Measurements from ENCODE around the gene IFNL4.
"Not testable (repeated sequence)": the region's sequence is repeated elsewhere in the genome, so short reads cannot be mapped to it uniquely, and the experiment has no call there.

The IFNL4 gene

DNA sequence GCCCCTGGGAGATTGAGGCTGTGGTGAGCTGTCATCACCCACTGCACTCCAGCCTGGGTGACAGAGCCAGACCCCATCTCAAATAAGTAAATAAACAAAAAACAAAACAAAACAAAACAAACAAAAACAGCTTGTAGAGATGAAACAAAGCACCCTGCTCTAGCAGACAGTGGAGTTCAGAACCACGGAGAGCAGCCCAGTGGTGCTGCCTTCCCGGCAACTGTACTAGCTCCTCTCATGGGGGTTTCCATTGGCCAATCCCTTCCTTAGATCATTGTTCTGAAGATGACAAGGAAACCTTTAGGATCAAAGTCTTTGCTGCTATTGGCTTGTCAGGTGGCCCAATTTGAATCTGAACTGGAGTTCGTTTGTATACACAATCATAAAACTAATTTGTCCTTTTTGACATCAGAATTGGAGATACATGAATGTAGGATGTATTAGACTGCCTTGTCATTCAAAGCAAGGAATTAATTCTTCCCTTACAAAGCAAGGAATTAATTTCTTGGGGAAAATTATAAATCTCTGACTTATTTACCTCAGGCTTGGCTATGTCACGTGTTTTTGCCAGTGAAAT, 24.9 kb downstream of the IFNL4 start:
- no peak for DNase-seq (ENCODE audit: low read depth in 2 of 2)

DNA sequence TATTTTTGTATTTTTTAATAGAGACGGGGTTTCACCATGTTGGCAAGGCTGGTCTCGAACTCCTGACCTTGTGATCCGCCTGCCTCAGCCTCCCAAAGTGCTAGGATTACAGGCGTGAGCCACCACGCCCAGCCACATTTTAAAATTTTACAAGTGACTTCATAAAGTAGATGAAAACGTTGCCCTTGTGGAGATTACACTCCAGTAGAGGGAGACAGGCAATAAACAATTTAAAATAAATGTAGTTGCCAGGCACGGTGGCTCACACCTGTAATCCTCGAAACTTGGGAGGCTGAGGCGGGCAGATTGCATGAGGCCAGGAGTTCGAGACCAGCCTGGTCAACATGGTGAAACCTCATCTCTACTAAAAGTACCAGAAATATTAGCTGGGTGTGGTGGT, 29.5 kb downstream of the IFNL4 start:
- DNase-seq (ENCODE audit: low read depth in 2 of 2) = not testable (repeated sequence)

DNA sequence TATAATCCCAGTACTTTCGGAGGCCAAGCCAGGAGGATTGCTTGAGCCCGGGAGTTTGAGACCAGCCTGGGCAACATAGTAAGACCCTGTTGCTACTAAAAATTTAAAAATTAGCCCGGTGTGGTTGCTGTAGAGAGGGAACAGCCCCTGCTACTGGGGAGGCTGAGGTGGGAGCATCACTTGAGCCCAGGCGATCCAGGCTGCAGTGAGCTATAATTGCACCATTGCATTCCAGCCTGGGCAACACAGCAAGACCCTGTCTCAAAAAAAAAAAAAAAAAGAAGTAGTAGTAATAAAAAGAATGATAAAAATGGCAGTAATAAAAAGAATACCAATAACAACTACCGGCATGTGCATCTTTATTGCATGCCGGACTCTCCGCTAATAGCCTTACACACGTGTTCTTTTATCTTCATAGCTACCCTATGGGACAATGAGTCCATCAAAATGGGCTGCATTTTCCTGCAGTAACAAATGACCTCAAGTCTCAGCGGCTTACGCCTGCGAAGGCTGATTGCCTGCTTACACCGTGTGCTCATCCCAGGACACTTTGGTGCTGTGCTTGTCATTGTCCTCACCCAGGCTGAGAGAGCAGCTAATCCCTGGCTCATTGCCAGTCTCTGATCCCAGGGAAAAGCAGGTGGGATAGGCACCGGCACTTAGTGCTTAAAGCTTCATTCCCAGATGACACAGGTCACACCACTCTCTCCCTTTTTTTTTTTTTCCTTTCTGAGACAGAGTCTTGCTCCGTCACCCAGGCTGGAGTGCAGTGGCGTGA, 30.2 kb downstream of the IFNL4 start:
- no peak for DNase-seq (ENCODE audit: low read depth in 2 of 2)

DNA sequence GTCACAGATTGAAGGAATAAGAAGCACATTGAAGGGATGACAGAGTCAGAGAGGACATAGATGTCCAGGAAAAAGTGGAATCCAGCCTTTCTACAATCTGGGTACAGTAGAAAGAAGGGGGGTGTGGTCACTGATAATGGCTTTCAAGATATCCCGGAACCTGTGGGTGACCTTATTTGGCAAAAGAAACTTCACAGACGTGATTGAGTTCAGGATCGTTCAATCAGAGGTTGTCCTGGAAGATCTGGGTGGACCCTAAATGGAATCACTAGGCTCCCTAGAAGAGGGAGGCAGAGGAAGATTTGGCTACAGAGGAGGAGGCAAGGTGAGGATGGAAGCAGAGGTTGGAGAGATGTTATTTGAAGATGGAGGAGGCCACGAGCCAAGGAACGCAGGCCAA, 31.6 kb downstream of the IFNL4 start:
- no peak for DNase-seq (ENCODE audit: low read depth in 2 of 2)

DNA sequence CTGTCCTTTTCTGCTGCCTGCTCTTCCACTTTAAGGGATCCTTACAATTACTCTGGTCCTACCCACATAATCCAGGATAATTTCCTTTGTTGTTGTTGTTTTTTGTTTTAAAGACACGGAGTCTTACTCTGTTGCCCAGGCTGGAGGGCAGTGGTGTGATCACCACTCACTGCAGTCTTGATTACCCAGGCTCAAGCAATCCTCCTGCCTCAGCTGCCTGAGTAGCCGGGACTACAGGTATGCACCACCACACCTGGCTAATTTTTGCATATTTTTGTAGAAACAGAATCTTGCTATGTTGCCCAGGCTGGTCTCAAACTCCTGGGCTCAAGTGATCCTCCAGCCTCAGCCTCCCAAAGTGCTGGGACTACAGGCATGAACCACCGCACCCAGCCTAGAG, 33.3 kb downstream of the IFNL4 start:
- DNase-seq (ENCODE audit: low read depth in 2 of 2) = not testable (repeated sequence)

DNA sequence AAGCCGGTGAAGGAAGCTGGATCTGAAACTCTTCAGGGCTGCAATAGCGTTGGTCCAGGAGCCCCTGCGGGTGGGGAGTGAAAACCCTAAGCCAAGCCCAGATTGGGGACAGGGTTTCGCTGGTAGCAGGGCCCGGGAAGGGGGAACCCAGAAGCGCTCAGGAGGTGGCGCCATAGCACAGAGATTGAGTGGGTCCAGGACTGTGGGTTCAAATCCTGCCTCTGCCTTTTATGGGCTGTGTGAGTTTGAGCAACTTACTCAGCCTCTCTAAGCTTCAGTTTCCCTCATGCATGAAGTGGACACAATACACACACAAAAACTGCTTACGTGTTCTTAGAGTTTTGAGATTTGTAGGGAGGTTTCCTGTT, 36.3 kb downstream of the IFNL4 start:
- no peak for DNase-seq (ENCODE audit: low read depth in 2 of 2)

DNA sequence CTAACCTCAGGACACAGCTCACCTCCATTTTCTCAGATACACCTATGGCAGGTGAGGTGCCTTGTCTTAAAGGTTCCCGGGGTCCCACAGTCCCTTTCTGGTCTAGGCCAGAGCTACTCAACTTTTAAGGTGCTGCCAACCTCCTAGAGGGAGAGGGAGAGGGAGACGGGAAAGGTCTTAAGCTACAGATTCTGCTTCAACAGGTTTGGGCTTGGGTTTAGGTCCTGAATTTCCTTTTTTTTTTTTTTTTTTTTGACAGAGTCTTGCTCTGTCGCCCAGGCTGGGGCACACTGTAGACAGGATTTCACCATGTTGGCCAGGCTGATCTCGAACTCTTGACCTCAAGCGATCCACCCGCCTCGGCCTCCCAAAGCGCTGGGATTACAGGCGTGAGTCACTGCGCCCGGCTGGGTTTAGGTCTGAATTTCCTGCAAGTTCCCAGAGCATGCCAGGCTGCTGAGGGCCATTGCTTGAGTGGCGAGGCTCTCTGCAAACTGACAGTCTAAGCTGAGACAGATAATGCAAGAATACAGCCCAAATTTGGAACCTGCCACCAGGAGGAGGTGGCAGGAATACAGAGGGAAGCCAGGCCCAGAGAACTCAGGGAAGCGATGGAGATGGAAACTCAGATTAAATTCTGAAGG, 36.8 kb downstream of the IFNL4 start:
- DNase-seq (ENCODE audit: low read depth in 2 of 2) = no peak

DNA sequence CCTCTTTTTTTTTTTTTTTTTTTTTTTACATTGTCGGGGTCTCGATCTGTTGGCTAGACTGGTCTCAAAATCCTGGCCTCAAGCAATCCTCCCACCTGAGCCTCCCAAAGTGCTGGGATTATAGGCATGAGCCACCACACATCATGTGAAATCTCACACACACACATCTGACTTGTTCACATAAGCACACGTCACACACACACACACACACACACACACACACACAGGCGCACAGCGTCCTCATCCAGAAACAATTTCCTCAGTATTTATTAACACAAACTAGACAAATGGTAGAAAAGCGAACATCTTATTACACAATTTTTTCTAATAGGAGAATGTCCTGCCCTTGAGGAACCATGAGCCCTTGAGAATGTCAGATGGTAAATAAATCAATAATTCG, 39.5 kb downstream of the IFNL4 start:
- DNase-seq (ENCODE audit: low read depth in 2 of 2) = no peak

DNA sequence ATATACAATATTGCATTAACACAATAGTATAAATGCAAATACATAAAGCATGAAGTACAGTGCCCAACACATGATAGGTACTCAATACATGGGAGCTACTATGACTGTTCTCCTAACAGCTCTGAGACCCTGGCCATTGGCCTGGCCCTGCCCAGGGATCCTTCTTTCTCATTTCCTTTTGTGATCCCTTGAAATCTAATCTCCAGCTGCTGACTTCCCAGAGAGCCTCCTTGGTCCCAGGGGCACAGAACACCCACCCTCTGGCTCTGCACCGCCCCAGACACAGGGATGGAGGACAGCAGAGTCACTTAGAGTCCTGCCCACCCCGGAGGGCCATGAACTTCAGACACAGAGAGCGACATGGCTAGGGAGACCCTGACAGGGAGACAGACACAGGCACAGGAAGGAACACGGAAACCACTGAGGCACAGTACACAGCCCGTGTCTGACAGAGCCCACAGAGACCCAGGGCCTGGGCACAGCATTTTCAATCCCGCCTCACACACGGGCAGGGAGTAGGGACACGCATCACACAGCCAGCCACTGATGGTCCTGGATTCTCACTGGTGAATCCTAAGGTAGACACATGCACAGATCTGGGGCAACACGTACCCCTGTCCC, 40.4 kb downstream of the IFNL4 start:
- no peak for DNase-seq (ENCODE audit: low read depth in 2 of 2)

DNA sequence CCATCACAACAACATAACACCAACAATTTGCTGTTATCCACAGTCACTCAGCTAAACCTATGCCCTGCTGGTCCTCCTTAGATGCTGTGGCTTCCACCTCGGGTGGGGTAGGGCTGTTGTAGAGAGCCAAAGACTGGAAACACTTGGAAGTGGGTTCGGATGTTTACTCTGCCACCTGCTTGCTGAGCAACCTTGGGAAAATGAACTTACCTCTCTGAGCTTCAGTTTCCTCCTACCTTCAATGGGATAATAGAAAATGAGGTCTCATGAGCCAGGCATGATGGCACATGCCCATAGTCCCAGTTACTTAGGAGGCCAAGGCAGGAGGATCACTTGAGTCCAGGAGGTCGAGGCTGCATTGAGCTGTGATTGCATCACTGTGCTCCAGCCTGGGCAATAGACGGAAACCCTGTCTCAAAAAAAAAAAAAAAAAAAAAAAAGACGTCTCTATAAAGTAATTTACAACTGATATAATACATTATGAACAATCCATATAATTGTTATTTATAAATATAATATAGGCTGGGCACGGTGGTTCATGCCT, 41.3 kb downstream of the IFNL4 start:
- no peak for DNase-seq (ENCODE audit: low read depth in 2 of 2)

DNA sequence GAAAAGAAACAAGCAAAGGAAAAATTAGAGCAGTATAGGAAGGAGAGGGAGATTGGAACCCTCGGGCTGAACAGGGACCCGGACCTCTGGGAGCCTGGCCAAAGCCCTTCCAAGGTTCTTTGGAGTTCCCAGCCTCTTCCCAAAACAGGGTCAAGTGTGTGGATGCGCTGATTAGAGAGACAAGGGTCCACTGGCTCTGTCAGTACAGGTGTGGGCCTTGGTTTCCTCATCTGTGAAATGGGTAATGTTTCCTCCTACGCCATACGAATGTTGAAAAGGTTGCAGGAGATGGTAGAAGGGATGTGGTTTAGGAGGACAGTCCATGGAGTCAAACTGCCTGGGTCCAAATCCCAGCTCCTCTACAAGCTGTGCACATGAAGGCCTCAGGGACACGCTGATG, 42.5 kb downstream of the IFNL4 start:
- no peak for DNase-seq (ENCODE audit: low read depth in 2 of 2)

DNA sequence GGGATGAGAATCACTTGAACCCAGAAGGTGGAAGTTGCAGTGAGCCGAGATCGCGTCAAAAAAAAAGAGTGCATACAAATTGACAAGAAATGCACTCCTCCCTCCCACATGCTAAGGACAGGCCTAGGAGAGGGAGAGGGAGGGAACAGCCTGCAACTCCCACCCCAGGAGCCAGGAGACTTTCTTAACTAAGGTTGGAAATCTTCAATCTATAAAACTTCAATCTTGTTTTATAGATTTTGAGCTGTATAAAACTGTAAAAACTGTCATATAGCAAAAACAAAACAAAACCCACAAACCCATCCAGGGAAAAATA, 43.2 kb downstream of the IFNL4 start:
- DNase-seq (ENCODE audit: low read depth in 2 of 2) = no peak

DNA sequence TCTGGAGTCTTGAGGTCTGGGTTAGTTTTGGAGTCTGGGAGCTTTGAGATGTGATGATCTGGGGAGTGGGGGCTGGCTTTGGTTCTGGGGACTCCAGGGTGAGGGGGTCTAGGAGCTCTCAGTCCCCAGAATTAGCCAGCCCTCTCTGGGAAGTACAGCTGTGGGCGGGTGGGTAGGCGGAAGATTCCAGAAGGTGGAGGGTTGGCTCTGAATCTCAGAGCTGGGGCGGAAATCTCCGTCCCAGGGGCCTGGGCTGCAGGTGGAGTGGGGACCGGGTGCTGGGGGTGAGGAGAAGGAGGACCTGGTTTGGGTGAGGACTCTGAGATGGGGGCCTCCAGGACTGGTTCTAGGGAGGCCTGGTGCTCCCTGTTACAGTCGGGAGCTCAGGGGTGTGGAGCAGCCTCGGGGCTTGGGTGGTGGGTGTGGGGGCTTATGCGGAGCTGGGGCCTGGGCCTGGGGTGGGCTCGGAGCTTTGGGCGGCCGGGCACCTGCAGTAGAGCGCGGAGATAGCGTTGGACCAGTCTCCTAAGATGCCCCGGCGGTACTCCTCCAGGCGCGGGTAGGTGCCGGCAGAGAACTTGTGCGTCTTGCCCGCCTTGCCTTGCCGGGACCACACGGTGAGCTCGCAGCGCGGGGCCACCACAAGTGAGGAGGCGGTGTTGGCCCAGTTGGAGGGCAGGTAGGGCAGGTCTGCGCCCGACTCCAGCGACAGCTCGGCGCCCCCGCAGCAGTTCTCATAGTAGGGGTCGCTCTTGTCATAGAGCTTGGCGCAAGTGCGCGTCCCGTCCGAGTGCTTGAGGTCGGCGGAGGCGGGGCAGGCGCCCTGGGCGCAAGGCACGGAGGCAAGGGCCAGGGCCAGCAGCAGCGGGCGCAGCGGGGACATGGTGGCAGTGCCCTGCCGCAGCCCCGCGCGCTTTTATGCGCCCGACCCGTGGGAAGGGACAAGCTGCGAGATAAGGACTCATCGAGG, 45.0 kb downstream of the IFNL4 start, which contains the start of gene SYCN:
Gene SYCN, minus strand, starts transcription at position 892 of the 970 bp plus-strand sequence. Its CDS starts 9 bp downstream, at position 883.
- no peak for DNase-seq (ENCODE audit: low read depth in 2 of 2)

DNA sequence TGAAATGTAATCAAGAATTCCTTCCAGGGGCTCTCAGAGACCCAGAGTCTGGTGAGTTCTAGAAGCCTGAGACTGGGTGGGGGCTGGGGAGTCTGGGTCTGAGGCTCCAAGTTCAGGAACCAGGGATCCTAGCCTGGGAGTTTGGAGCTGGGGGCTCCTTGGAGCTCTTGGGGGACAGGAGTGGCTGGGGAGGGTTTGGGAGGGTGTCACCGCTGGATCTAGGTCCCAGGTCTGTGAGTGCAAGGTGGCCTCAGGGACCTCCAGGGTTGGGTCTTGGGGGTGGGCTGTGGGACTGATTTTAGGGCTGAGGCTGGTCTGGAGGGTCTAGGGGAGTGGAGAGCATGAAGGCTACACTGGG, 45.7 kb downstream of the IFNL4 start:
- DNase-seq (ENCODE audit: low read depth in 2 of 2) = no peak

DNA sequence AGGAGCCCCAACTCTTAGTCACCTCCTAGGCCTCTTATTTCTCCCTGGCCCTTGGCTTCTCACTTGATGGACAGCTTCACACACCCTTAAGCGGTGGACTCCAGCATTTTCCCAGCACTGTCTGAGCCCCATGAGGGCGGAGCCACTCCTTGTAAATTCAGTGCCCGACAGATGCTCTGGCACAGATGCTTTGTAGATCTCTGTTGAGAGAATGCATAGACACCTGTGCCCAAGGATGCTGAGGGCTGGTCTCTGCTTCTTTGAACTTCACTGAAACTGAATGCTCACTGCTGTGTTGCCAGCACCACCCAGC, 47.9 kb downstream of the IFNL4 start:
- no peak for DNase-seq (ENCODE audit: low read depth in 2 of 2)

DNA sequence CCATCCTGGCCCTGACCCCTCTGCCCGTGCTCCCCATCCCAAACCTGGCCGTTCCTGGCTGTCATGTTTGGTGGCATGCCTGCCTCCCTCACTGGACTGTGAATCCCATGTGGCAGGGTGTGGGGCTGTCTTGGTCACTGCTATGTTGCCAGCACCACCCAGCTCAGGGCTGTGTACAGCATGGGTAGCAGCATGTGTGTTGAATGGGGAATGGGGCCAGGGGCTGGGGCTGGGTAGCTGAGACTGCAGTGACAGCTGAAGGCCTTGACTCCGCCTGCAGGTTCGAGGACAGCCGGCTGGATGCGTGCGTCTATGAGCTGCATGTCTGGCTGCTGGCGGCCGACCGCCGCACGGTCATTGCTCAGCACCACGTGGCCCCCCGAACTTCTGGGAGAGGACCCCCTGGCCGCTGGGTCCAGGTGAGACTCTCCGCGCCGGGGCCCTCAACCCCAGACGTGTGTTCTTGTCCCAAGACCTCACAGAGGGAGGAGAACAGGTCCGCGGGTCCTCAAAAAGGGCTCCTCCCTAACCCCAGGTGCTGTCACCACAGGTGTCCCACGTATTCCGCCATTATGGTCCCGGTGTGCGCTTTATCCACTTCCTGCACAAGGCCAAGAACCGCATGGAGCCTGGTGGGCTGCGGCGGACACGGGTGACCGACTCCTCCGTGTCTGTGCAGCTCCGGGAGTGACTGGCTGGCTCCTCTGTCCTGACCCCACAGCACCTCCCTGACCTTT, 48.4 kb downstream of the IFNL4 start:
- no peak for DNase-seq (ENCODE audit: low read depth in 2 of 2)

DNA sequence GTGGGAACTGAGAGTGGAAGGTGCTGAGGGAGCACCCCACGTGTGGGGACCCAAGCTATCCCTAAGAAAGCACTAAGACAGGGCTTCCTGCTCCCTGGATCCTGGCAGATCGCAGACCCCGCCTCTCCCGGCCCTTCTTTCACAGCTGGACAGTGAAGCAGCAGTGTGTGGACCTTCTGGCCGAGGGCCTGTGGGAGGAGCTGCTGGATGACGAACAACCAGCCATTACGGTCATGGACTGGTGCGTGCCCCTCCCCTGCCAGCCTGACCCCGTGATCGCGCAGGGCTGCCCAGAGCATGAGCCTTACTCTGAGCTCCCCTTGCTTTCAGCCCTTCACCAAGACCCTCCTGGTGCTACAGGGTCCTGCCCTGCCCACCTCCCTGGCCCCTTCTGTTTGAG, 49.6 kb downstream of the IFNL4 start:
- DNase-seq (ENCODE audit: low read depth in 2 of 2) = no peak

DNA sequence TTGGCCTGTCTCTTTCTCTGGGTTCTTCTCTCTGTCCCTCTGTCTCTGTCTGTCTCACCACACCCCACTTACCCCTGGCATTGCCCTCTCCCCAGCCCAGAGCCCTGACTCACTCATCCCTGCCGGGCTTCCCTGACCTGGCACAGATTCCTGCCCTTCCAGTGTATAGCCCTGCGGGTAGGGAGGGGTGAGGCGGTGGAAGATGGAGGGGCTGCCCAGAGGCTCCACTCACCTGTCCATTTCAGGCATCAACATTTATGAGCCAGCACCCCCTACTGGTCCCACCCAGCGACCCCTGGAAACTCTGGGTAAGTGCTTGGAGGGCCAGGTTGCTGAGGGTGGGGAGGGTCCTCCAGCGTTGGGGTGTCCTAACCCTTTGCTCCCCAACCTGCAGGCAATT, 50.8 kb downstream of the IFNL4 start:
- DNase-seq (ENCODE audit: low read depth in 2 of 2) = no peak

DNA sequence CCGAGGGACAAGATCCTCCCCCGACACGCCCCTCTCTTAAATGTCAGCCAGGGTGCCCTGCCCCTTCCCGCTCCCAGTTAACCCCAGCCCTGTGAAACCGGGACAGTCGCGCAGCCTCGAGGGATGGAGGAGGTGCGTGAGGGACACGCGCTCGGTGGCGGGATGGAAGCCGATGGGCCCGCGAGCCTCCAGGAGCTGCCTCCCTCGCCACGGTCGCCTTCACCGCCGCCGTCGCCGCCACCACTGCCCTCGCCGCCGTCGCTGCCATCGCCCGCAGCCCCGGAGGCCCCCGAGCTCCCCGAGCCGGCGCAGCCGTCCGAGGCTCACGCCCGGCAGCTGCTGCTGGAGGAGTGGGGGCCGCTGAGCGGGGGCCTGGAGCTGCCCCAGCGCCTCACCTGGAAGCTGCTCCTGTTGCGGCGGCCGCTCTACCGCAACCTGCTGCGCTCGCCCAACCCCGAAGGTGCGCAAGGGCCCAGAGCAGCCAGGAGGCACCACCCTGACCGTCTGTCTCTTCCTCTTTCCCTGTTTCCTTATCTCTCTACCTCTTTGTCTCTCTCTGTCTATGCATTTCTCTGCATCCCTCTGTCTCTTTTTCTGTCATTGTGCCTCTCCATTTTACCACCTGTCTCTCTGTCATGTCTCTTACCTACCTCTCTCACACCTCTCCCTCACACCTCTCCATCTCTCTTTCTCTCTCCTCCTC, 51.6 kb downstream of the IFNL4 start, which contains the start of gene NCCRP1:
Gene NCCRP1, plus strand, starts transcription at position 105 of the 703 bp plus-strand sequence. Its CDS starts 19 bp downstream, at position 124.
- no peak for DNase-seq (ENCODE audit: low read depth in 2 of 2)

DNA sequence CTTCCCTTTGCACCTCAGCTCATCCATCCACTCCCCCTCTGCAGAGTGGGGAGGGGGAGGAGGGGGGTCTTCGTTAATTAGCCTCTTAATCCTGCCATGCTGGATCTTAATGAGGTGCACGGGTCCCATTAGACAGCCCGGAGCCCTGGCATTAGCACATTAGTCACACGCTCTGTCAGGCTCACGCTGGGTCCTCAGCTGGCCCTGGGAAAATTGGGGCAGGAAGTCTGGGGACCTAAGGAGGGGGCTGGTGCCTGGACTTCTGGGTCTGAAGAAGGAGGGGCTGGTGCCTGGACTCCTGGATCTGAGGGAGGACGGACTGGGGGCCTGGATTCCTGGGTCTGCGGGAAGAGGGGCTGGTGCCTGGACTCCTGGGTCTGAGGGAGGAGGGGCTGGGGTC, 52.3 kb downstream of the IFNL4 start:
- no peak for DNase-seq (ENCODE audit: low read depth in 2 of 2)

Data from fibroblast of skin of left biceps (primary cell).